Esophagus (tissue), 2 donors: Measurements from ENCODE around the gene LRRTM4. TPM values are rescaled to one million over a fixed set of nuclear protein-coding genes. Genes with fewer than 3 reads are reported as not detected.

Experiments
- H3K27ac ChIP-seq, 2 donors: one replicate each; pipeline ENCODE4 v1.5.1; 2013; ENCODE audit warnings: low read depth in 2 of 2, mild to moderate bottlenecking in 2 of 2, inconsistent platforms in 1 of 2, low read length in 1 of 2, moderate library complexity in 1 of 2
- H3K27me3 ChIP-seq, 2 donors: one replicate each; pipeline ENCODE4 v1.6.1; 2013; ENCODE audit warnings: low read length in 2 of 2, control low read depth in 1 of 2, mild to moderate bottlenecking in 1 of 2; ENCODE audit not compliant: insufficient read depth in 2 of 2, control insufficient read depth in 1 of 2
- H3K36me3 ChIP-seq, 2 donors: one replicate each; pipeline ENCODE4 v1.6.1; 2013; ENCODE audit warnings: low read length in 1 of 2; ENCODE audit not compliant: control insufficient read depth in 2 of 2, insufficient read depth in 2 of 2
- H3K4me1 ChIP-seq, 2 donors: one replicate each; pipeline ENCODE4 v1.6.1; 2013; ENCODE audit warnings: low read length in 1 of 2; ENCODE audit not compliant: control insufficient read depth in 2 of 2, insufficient read depth in 2 of 2
- H3K4me3 ChIP-seq, 2 donors: one replicate each; pipeline ENCODE4 v1.5.1; 2013; ENCODE audit warnings: low read length in 2 of 2, mild to moderate bottlenecking in 2 of 2, low read depth in 1 of 2, moderate library complexity in 1 of 2
- H3K9me3 ChIP-seq, 2 donors: one replicate each; pipeline ENCODE4 v1.6.1; 2013; ENCODE audit warnings: mild to moderate bottlenecking in 2 of 2, low read depth in 1 of 2, low read length in 1 of 2, moderate library complexity in 1 of 2; ENCODE audit not compliant: control insufficient read depth in 2 of 2, insufficient read depth in 1 of 2
- WGBS, 2 donors: extraction: QIAGEN DNeasy Blood & Tissue Kit; methylation state at CpG; one replicate each; pipeline ENCODE4 v1.1.7; 2013; 5-methylcytosine and 5-hydroxymethylcytosine counted together
- polyA plus RNA-seq, 2 donors: library from polyadenylated mRNA; stranded (reverse); fragments of 200-250 nt; gene quantifications; one replicate each; pipeline ENCODE4 v1.2.3, GENCODE V29; 2013
- donor health status: healthy with polysubstance abuse.
- donor health status: Bipolar disorder and iron deficiency.

The LRRTM4 gene
- polyA plus RNA-seq, 2 donors, result not detected

GRCh38 chr2:77301441-77301840 lies 220.7 kb downstream of the LRRTM4 start:
- no peak overlapping the region for H3K4me3 ChIP-seq
- H3K4me1 ChIP-seq, result no peaks in the 10 kb centered on the region
- no peaks in the 10 kb centered on the region for H3K9me3 ChIP-seq
- H3K27ac ChIP-seq, result no peak overlapping the region
- no peaks in the 10 kb centered on the region for H3K27me3 ChIP-seq
- H3K36me3 ChIP-seq, result no peaks in the 10 kb centered on the region
- 64 to 81% methylated on average over 1 of the region's 1 CpG for WGBS, 2 donors

GRCh38 chr2:77296791-77297190 lies 225.4 kb downstream of the LRRTM4 start:
- WGBS, 2 donors, result 75 to 84% methylated on average over 5 of the region's 5 CpGs
- H3K27me3 ChIP-seq, result no peaks in the 10 kb centered on the region
- H3K4me1 ChIP-seq, result no peaks in the 10 kb centered on the region
- H3K27ac ChIP-seq, result no peak overlapping the region
- no peaks in the 10 kb centered on the region for H3K9me3 ChIP-seq
- H3K36me3 ChIP-seq, result no peaks in the 10 kb centered on the region
- H3K4me3 ChIP-seq, result no peak overlapping the region

GRCh38 chr2:77294474-77294873 lies 227.7 kb downstream of the LRRTM4 start:
- Histone ChIP-seq H3K9me3 (no peaks in the 10 kb centered on the region), H3K36me3 (no peaks in the 10 kb centered on the region), H3K4me3 (no peak overlapping the region), H3K27me3 (no peaks in the 10 kb centered on the region), H3K27ac (no peak overlapping the region), H3K4me1 (no peaks in the 10 kb centered on the region)
- WGBS, 2 donors, result 74 to 75% methylated on average over 2 of the region's 2 CpGs

GRCh38 chr2:77284353-77284752 lies 237.8 kb downstream of the LRRTM4 start:
- 50 to 71% methylated on average over 1 of the region's 1 CpG for WGBS, 2 donors
- Histone ChIP-seq H3K27me3 (no peaks in the 10 kb centered on the region), H3K4me1 (no peaks in the 10 kb centered on the region), H3K27ac (no peak overlapping the region), H3K36me3 (no peaks in the 10 kb centered on the region), H3K4me3 (no peak overlapping the region), H3K9me3 (no peaks in the 10 kb centered on the region)

- WGBS, 2 donors, result 94 to 98% methylated on average over 5 of the region's 5 CpGs
- H3K36me3 ChIP-seq, result no peaks in the 10 kb centered on the region
- no peaks in the 10 kb centered on the region for H3K9me3 ChIP-seq
- no peak overlapping the region for H3K27ac ChIP-seq
- H3K27me3 ChIP-seq, result no peaks in the 10 kb centered on the region
- no peak overlapping the region for H3K4me3 ChIP-seq
- no peaks in the 10 kb centered on the region for H3K4me1 ChIP-seq
These were observed 250.9 kb downstream of the LRRTM4 start for GRCh38 chr2:77271262-77271661.

- WGBS, 2 donors, result 73 to 77% methylated on average over 3 of the region's 3 CpGs
- Histone ChIP-seq H3K9me3 (no peaks in the 10 kb centered on the region), H3K27ac (no peak overlapping the region), H3K36me3 (no peaks in the 10 kb centered on the region), H3K4me3 (no peak overlapping the region), H3K4me1 (no peaks in the 10 kb centered on the region), H3K27me3 (no peaks in the 10 kb centered on the region)
These were observed 251.7 kb downstream of the LRRTM4 start for GRCh38 chr2:77270433-77270832.

- Histone ChIP-seq H3K27me3 (no peaks in the 10 kb centered on the region), H3K9me3 (no peaks in the 10 kb centered on the region), H3K36me3 (no peaks in the 10 kb centered on the region), H3K4me3 (no peak overlapping the region), H3K27ac (no peak overlapping the region), H3K4me1 (no peaks in the 10 kb centered on the region)
- WGBS, 2 donors, result 82 to 86% methylated on average over 3 of the region's 3 CpGs
These were observed 253.6 kb downstream of the LRRTM4 start for GRCh38 chr2:77268626-77269025.

- no peak overlapping the region for H3K4me3 ChIP-seq
These were observed 289.2 kb downstream of the LRRTM4 start for GRCh38 chr2:77232909-77233425.

GRCh38 chr2:77228391-77228790 lies 293.8 kb downstream of the LRRTM4 start:
- no peaks in the 10 kb centered on the region for H3K27me3 ChIP-seq
- H3K27ac ChIP-seq, result no peak overlapping the region
- no peak overlapping the region for H3K4me3 ChIP-seq
- WGBS, 2 donors, result 38 to 63% methylated on average over 1 of the region's 1 CpG
- no peaks in the 10 kb centered on the region for H3K9me3 ChIP-seq
- no peaks in the 10 kb centered on the region for H3K36me3 ChIP-seq
- H3K4me1 ChIP-seq, result no peaks in the 10 kb centered on the region

More at GRCh38 chr2:77232909-77233425, 289.2 kb downstream of the LRRTM4 start:
- Histone ChIP-seq H3K9me3 (no peaks in the 10 kb centered on the region), H3K4me1 (no peaks in the 10 kb centered on the region), H3K27me3 (no peaks in the 10 kb centered on the region), H3K27ac (no peak overlapping the region), H3K36me3 (no peaks in the 10 kb centered on the region)

GRCh38 chr2:77210725-77211124 lies 311.5 kb downstream of the LRRTM4 start:
- no peak overlapping the region for H3K27ac ChIP-seq
- H3K4me3 ChIP-seq, result no peak overlapping the region
- H3K4me1 ChIP-seq, result no peaks in the 10 kb centered on the region
- H3K27me3 ChIP-seq, result no peaks in the 10 kb centered on the region
- no peaks in the 10 kb centered on the region for H3K9me3 ChIP-seq
- 68 to 77% methylated on average over 3 of the region's 3 CpGs for WGBS, 2 donors
- H3K36me3 ChIP-seq, result no peaks in the 10 kb centered on the region
